GM12878 (cell line): ENCODE measurements around the gene OPN4.
A peak's percentile ranks its signal among the peaks of the same experiment; 100 is the strongest.

ENCODE experiments used
- EZH2 ChIP-seq: IDR thresholded peaks from 2 replicates; pipeline ENCODE4 v1.6.1; 2012; ENCODE audit warnings: low read depth, mild to moderate bottlenecking, control low read depth, inconsistent platforms, low read length, borderline replicate concordance; ENCODE audit not compliant: control insufficient read depth
- NFIC ChIP-seq: IDR thresholded peaks from 2 replicates; pipeline ENCODE4 v1.6.1; 2012; ENCODE audit warnings: low read depth, mild to moderate bottlenecking, inconsistent platforms, low read length, moderate library complexity
- POLR2A ChIP-seq: IDR thresholded peaks from 2 replicates; pipeline ENCODE4 v1.6.1; 2011; ENCODE audit warnings: low read depth, mild to moderate bottlenecking, low read length
- POLR2AphosphoS5 ChIP-seq: IDR thresholded peaks from 2 replicates; pipeline ENCODE4 v1.6.1; 2011; ENCODE audit warnings: mild to moderate bottlenecking, low read length, inconsistent platforms
- YY1 ChIP-seq: IDR thresholded peaks from 2 replicates; pipeline ENCODE4 v1.6.1; 2011; ENCODE audit warnings: low read depth, mild to moderate bottlenecking, low read length
- TF ChIP-seq, protein P1 (sequence below), 3 experiments: IDR thresholded peaks in 2 of 3; conservative IDR thresholded peaks in 1 of 3; 2 replicates each; pipeline ENCODE4 v1.5.1; 2011; ENCODE audit warnings: low read depth in 3 of 3, low read length in 3 of 3, mild to moderate bottlenecking in 3 of 3, control low read depth in 2 of 3, moderate library complexity in 2 of 3, inconsistent platforms in 1 of 3, mixed read lengths in 1 of 3; ENCODE audit not compliant: control insufficient read depth in 2 of 3, insufficient read depth in 1 of 3; ENCODE audit errors: extremely low read depth in 1 of 3

DNA sequence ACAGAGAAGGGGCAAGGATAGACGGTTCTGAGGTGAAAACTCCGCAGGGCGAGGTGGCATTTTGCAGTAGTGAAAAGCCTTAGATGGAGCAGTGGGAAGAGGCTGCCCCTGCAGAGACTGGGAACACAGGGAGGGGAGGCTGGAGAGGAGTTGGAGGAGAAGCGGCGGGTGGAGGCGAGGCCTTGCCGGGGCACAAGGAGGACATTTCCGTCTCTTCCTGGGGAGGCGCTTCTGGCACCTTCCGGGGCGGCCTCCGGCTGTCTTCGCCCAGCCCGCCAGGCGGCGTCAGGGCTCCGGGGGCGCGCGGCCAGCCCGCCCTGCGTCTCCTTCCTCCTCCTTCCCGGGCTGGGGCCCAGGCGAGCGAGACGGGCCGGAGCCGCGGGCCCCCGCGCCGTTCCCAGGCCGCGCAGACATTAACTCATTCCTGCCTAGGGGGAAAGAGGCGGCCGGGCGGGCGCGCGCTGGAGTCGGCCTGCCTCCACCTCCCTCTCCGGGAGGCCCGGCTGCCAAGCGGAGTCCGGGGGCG is 56.7 kb downstream of the OPN4 start:
- TF ChIP-seq POLR2A: peak; percentile 81
- no peak for TF ChIP-seq EZH2
- TF ChIP-seq, protein P1, sequence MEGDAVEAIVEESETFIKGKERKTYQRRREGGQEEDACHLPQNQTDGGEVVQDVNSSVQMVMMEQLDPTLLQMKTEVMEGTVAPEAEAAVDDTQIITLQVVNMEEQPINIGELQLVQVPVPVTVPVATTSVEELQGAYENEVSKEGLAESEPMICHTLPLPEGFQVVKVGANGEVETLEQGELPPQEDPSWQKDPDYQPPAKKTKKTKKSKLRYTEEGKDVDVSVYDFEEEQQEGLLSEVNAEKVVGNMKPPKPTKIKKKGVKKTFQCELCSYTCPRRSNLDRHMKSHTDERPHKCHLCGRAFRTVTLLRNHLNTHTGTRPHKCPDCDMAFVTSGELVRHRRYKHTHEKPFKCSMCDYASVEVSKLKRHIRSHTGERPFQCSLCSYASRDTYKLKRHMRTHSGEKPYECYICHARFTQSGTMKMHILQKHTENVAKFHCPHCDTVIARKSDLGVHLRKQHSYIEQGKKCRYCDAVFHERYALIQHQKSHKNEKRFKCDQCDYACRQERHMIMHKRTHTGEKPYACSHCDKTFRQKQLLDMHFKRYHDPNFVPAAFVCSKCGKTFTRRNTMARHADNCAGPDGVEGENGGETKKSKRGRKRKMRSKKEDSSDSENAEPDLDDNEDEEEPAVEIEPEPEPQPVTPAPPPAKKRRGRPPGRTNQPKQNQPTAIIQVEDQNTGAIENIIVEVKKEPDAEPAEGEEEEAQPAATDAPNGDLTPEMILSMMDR (IDR thresholded peaks at IDR 0.05 in 2 of 3, conservative IDR thresholded peaks at IDR 0.05 in 1 of 3; ENCODE audit: control insufficient read depth in 2 of 3, extremely low read depth in 1 of 3, insufficient read depth in 1 of 3, low read depth in 3 of 3, low read length in 3 of 3): peak; percentile 73 to 98 (median 90); a peak in 5 of 6 replicates
- peak; percentile 62; the same call in 1 of the 2 replicates for TF ChIP-seq POLR2AphosphoS5
- TF ChIP-seq NFIC: no peak
- peak; percentile 86 for TF ChIP-seq YY1
